HL-60 (cell line): ENCODE results near the gene TIMP3.

Source experiments
- DNase-seq, 2 experiments: peaks; one replicate each; pipeline ENCODE4 v3.0.0-alpha.2; 2010 to 2020; ENCODE audit warnings: low read depth in 1 of 2, low spot score in 1 of 2
- H3K27ac ChIP-seq: fragments of 250-450 bp; sonication (Bioruptor Pico); replicated peaks from 2 replicates; pipeline ENCODE4 v1.5.1; 2020; ENCODE audit warnings: mild to moderate bottlenecking, moderate library complexity
- H3K27me3 ChIP-seq: fragments of 250-450 bp; sonication (Bioruptor Pico); 2 replicates; pipeline ENCODE4 v1.5.1; 2021; ENCODE audit warnings: mild to moderate bottlenecking, moderate library complexity; ENCODE audit not compliant: insufficient read depth, poor library complexity, severe bottlenecking
- H3K4me3 ChIP-seq: replicated peaks from 2 replicates; pipeline ENCODE4 v1.5.1; 2011; ENCODE audit warnings: mild to moderate bottlenecking, control low read depth, low read length; ENCODE audit not compliant: insufficient read depth
- CTCF ChIP-seq: IDR thresholded peaks from one replicate; pipeline ENCODE4 v1.5.1; 2011; ENCODE audit warnings: low read length, control low read depth, inconsistent platforms; ENCODE audit not compliant: insufficient read depth
- GABPA ChIP-seq: IDR thresholded peaks from 2 replicates; pipeline ENCODE4 v1.6.1; 2012; ENCODE audit warnings: low read depth
- POLR2AphosphoS5 ChIP-seq: IDR thresholded peaks from 2 replicates; pipeline ENCODE4 v1.6.1; 2012; ENCODE audit warnings: low read depth
- REST ChIP-seq: IDR thresholded peaks from 2 replicates; pipeline ENCODE4 v1.6.1; 2012; ENCODE audit warnings: low read depth; ENCODE audit not compliant: insufficient replicate concordance
- SPI1 ChIP-seq: IDR thresholded peaks from 2 replicates; pipeline ENCODE4 v1.6.1; 2012; ENCODE audit warnings: low read depth, mild to moderate bottlenecking, borderline replicate concordance

The TIMP3 gene

DNA sequence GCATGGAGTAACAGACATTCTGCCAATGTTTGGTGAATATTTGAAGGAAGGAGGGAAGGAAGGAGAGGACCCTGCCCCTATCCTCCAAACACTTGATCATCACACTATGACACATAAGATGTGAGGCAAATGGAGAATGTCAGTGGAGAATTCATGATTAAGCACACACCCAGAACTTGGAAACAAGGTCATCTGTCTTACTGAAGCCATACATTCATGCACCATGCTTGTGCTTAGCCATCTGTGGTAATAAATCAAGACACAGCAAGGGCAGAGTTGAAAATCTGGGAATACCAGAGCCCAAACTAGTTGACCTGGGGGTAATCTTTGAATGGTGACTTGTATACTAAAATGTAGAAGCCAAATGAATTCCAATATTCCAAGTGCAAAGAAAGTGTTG is 7.9 kb upstream of the TIMP3 start:
- Histone ChIP-seq H3K4me3 (no peak overlapping the region), H3K27me3 (peaks cover 2% of the 10 kb centered on the region), H3K27ac (no peak overlapping the region)
- TF ChIP-seq GABPA (no peak), CTCF (no peak), SPI1 (no peak), POLR2AphosphoS5 (no peak), REST (no peak)
- DNase-seq, result no peak

GRCh38 chr22:32794449-32795213 is 6.9 kb upstream of the TIMP3 start:
- TF ChIP-seq GABPA, result no peak
- TF ChIP-seq POLR2AphosphoS5, result no peak
- no peak for TF ChIP-seq REST
- TF ChIP-seq SPI1, result no peak
- no peak for TF ChIP-seq CTCF
- no peak for DNase-seq
- no peak overlapping the region for H3K27ac ChIP-seq
- H3K27me3 ChIP-seq, result peaks cover 5% of the 10 kb centered on the region
- H3K4me3 ChIP-seq, result no peak overlapping the region

DNA sequence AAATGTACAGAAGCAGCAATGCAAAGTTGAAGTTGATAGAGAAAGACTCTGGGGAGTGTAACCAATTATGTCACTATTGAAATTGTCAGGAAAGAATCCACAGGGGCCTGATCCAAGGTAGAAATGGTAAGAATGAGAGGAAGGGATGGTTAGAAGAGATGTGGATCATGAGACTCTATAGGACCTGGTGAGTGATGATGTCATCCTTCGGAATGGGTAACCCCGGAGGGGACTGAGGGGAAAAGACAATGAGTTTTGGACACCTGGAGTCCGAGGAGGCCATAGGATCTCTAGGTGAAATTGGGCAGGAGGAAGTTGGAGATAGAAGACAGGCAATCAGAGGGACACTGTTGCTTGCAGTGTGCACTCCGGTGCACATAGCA is 6.3 kb upstream of the TIMP3 start:
- Histone ChIP-seq H3K27ac (no peak overlapping the region), H3K4me3 (no peak overlapping the region), H3K27me3 (peaks cover 6% of the 10 kb centered on the region)
- TF ChIP-seq SPI1 (no peak), REST (no peak), POLR2AphosphoS5 (no peak), GABPA (no peak), CTCF (no peak)
- DNase-seq, result no peak
